Measurements from ENCODE around the gene KCNN3. TPM values are rescaled to one million over a fixed set of nuclear protein-coding genes. Genes with fewer than 3 reads are reported as not detected.

The KCNN3 gene
- total RNA-seq, 4 donors from 2014 or later = 3.5 to 5.6 (median 4.4) TPM

DNA sequence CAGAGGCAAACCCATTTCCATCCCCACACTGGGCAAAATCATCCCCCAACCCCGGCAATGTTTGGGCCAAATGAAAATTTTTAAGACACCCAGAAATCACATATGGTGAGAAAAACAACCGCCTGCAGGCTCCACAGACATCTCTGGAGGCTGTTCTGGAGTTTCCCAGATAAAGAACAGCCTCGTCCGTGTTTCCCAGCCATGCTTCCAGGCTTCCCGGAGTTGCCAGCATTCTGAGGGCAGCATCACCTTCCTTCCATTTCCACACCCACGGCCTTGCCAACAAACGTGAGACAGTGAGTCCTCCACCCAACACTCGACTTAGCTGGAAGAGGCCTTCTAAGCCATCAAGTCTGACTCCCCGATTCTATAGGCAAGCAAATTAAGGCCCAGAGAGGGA is 36.9 kb downstream of the KCNN3 start:
- 72 to 87% methylated on average over 9 of the region's 9 CpGs for WGBS, 2 donors
- Histone ChIP-seq H3K27ac (peak overlapping the region; percentile 29 to 69 (median 64)), H3K4me1 (peaks cover 57 to 71% of the 10 kb centered on the region in 2 donors), H3K36me3 (no peaks in the 10 kb centered on the region), H3K4me3 (replicated peaks in 1 of 3) (no peak overlapping the region), H3K27me3 (no peaks in the 10 kb centered on the region), H3K9me3 (no peaks in the 10 kb centered on the region)
- TF ChIP-seq, protein P1, sequence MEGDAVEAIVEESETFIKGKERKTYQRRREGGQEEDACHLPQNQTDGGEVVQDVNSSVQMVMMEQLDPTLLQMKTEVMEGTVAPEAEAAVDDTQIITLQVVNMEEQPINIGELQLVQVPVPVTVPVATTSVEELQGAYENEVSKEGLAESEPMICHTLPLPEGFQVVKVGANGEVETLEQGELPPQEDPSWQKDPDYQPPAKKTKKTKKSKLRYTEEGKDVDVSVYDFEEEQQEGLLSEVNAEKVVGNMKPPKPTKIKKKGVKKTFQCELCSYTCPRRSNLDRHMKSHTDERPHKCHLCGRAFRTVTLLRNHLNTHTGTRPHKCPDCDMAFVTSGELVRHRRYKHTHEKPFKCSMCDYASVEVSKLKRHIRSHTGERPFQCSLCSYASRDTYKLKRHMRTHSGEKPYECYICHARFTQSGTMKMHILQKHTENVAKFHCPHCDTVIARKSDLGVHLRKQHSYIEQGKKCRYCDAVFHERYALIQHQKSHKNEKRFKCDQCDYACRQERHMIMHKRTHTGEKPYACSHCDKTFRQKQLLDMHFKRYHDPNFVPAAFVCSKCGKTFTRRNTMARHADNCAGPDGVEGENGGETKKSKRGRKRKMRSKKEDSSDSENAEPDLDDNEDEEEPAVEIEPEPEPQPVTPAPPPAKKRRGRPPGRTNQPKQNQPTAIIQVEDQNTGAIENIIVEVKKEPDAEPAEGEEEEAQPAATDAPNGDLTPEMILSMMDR (IDR thresholded peaks at IDR 0.05) = no peak
- no peak for TF ChIP-seq POLR2A (IDR thresholded peaks at IDR 0.05)
- intact Hi-C loops (cut with DNase I) = no loop called here
- no peak for DNase-seq

DNA sequence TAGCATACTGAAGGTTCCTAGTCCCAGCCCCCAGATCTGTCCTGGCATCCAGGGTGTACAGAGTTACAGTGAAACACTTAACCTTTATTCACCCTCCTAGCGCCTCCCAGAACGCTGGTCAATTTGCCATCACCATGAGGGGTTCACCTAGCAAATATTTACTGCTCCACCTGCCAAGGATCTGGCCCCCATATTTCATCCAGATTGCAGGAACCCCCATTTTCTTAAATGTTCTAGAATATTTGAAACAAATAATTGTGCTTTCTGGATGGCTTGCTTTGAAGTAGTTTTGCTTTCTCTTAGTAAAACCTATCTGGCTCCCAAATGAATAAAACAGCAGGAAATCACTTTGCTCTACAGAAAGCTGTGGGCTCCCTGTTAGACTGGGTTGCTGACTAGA is 37.7 kb downstream of the KCNN3 start:
- Histone ChIP-seq H3K36me3 (no peaks in the 10 kb centered on the region), H3K27ac (peak overlapping the region; percentile 4 to 64 (median 19)), H3K27me3 (no peaks in the 10 kb centered on the region), H3K4me3 (replicated peaks in 1 of 3) (no peak overlapping the region), H3K9me3 (no peaks in the 10 kb centered on the region), H3K4me1 (peaks cover 57 to 71% of the 10 kb centered on the region in 2 donors)
- TF ChIP-seq, protein P1 (IDR thresholded peaks at IDR 0.05) = no peak
- no peak for TF ChIP-seq POLR2A (IDR thresholded peaks at IDR 0.05)
- WGBS, 2 donors = 68 to 74% methylated on average over 2 of the region's 2 CpGs
- DNase-seq = no peak
- intact Hi-C loops (cut with DNase I) = no loop called here

DNA sequence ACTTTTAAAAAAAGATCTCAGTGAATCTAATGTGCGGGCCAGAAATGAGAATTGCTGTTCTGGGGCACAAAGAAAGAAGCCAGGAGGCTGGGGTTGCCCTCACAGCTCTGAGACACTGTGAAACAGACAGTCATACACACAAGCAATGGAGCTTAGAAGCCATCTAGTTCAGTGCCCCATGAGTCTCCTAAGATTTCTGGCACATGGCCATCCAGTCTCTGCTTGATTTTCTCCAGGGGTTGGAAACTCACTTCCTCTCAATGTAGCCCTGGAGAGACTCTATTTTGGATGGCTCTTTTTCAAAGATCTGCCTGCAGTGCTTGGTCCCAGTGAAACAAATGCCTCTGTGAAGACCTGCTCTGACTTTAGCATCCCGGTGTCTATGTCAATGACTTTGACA is 38.6 kb downstream of the KCNN3 start:
- no peaks in the 10 kb centered on the region for H3K9me3 ChIP-seq
- intact Hi-C loops (cut with DNase I) = no loop called here
- DNase-seq = no peak
- H3K4me3 ChIP-seq (replicated peaks in 1 of 3) = no peak overlapping the region
- no peaks in the 10 kb centered on the region for H3K36me3 ChIP-seq
- no peaks in the 10 kb centered on the region for H3K27me3 ChIP-seq
- WGBS, 2 donors = 67 to 69% methylated on average over 2 of the region's 2 CpGs
- H3K4me1 ChIP-seq = peaks cover 57 to 64% of the 10 kb centered on the region in 2 donors
- TF ChIP-seq, protein P1 (IDR thresholded peaks at IDR 0.05) = no peak
- TF ChIP-seq POLR2A (IDR thresholded peaks at IDR 0.05) = no peak
- no peak overlapping the region for H3K27ac ChIP-seq

DNA sequence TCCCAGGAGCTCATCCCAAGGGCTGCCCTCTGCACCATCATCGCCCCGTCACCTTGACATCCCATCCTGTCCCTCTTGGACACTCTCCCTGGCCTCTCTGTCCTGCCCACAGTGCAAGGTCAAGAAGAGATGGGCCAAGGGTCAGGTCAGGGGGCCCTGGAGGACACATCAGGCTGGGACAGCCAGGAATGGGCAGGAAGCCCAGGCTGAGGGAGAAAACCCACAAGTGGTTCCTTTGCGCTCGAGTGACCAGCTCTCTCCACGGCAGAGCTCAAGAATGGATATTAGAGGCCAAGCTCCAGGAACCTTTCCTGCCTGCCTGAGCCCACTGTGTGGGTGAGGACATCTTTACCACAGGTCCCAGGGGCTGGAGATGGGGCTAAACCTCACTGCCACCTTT is 41.0 kb downstream of the KCNN3 start:
- no peaks in the 10 kb centered on the region for H3K27me3 ChIP-seq
- peaks cover 33 to 41% of the 10 kb centered on the region in 2 donors for H3K4me1 ChIP-seq
- 58 to 76% methylated on average over 3 to 5 of the region's 5 CpGs for WGBS, 2 donors
- DNase-seq = peak; percentile 83 to 85
- H3K27ac ChIP-seq = no peak overlapping the region
- H3K9me3 ChIP-seq = no peaks in the 10 kb centered on the region
- TF ChIP-seq POLR2A (IDR thresholded peaks at IDR 0.05) = no peak
- TF ChIP-seq, protein P1 (IDR thresholded peaks at IDR 0.05) = no peak
- no peaks in the 10 kb centered on the region for H3K36me3 ChIP-seq
- no peak overlapping the region for H3K4me3 ChIP-seq (replicated peaks in 1 of 3)
- intact Hi-C loops (cut with DNase I) = no loop called here

DNA sequence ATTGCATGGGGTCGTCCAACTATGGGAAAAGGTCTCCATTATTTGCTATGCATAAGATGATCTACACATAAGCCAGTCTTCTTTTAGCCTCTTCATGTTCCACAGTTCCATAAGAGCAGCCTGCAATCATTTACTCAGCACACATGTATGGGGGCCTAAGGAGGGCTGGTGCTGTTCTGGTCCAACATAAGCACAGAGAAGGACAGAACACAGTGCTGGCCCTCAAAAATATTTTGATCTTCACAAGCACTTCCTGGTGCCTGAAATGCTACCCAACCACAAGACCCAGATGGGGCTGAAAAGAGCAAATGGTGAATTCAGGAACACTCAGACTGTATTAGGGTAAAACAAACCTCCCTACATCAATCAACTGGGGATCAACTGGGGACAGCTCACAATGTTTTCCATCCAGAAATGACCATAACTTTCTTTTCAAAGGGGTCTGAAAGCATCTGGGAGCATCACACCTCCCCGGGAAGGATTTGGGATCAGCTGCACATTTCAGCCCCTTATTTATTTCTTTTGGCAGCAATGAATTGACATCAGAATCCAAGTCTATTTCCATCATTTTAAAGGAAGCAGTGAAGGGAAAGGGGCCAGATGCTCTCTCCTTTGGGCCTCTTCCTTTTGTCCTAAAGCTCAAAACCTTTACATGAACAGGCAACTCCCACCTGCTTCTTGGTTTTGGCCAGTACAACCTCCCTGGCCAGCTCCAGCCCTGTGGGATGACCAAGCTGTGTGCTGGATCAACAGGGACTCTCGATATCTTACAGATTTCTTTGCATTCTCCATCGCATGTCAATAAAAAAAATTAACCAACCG is 45.7 kb downstream of the KCNN3 start:
- Histone ChIP-seq H3K36me3 (no peaks in the 10 kb centered on the region), H3K9me3 (no peaks in the 10 kb centered on the region), H3K4me1 (peaks cover 9 to 10% of the 10 kb centered on the region in 2 donors), H3K27me3 (no peaks in the 10 kb centered on the region), H3K27ac (no peak overlapping the region), H3K4me3 (replicated peaks in 1 of 3) (no peak overlapping the region)
- intact Hi-C loops (cut with DNase I) = no loop called here
- no peak for DNase-seq
- no peak for TF ChIP-seq POLR2A (IDR thresholded peaks at IDR 0.05)
- TF ChIP-seq, protein P1 (IDR thresholded peaks at IDR 0.05) = no peak
- 88 to 89% methylated on average over 5 of the region's 5 CpGs for WGBS, 2 donors
